NCI-H1105 treated with DMSO at 0.1 percent for 48 hours (cell line): ENCODE results near the gene TNRC18.
"Not testable (repeated sequence)": the region's sequence is repeated elsewhere in the genome, so short reads cannot be mapped to it uniquely, and the experiment has no call there.

Experiments used
- DNase-seq: peaks from one replicate; lab custom pipeline; 2025; lab: John Stamatoyannopoulos, UW

TNRC18 gene

DNA sequence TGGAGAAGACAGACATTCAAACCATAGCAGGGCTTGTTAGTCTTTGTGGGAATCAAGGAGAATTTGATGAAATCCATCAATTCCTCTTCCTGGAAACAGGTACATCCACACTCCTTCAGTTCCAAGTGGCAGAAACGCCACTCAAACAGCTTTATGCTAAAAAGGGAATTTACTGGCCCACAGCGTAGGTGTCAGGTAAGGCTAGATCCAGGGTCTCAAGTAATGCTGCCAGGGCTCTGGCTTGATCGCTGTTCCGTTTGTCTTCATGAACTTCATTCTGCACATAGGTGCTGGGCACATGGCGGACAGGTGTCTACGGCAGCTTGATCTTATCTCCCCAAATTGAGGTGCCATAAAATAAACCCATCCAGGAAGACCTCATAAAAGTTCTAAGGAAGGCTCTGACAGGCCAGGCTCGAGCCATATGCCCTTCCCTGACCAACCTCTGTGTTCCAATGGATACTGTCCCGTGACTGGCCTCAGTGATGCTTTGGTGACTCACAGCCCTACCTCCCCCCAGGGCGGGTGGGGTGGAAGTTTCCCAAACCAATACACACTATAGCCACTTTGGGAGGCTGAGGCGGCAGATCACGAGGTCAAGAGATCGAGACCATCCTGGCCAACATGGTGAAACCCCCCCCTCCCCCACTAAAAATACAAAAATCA lies 153.5 kb downstream of the TNRC18 start:
- not testable (repeated sequence) for DNase-seq

DNA sequence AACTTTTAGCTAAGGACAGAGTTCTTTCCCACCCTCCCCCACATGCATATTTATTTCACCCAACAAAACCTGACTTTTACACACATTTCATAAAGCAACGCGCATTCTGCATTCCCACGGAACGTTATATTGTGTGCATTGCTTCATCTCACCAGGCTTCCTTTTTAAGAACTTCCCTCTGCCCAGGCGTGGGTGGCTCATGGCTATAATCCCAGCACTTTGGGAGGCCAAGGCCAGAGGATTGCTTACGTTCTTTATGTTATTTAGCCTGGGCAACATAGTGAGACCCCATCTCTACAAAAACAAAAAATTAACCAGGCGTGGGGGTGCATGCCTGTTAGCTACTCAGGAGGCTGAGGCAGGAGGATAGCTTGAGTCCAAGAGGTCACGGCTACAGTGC lies 155.8 kb downstream of the TNRC18 start:
- DNase-seq, result not testable (repeated sequence)

DNA sequence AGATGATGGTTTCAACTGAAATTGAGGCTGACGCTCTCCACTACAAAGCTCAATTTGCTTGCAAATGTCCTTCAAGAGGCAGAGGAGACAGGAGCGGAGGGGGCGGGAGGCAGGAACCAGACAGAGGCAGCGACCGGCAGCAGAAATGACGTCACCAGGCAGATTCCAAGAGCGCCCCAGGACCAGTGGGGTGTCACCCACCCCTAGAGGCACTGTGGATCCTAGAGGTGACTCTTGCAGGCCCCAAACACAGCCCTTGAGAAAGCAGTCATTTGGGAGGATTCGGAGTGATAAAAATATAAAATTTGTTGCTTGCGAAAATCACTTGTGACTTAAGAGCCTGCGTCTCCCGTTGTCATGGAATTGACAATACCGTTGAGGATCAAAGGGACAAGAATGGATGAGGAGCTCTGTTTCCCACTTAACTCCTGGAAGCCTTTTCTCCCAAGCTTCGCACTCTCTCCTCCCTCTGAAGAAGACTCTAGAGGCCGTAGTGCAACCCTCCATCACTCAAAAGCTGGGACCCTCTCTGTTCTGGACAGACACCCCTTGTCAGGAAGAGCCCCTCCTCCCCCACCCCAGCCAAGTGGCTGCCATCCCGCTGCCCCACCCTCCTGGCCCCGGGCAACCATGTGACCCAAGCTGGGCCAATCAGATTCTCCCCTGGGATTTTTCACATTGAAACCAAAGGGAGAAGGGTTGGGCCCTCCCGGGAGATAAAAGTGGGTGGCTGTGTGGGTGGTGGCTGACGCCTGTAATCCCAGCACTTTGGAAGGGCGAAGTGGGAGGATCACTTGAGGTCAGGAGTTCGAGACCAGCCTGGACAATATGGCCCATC lies 157.2 kb downstream of the TNRC18 start:
- DNase-seq, result no peak

DNA sequence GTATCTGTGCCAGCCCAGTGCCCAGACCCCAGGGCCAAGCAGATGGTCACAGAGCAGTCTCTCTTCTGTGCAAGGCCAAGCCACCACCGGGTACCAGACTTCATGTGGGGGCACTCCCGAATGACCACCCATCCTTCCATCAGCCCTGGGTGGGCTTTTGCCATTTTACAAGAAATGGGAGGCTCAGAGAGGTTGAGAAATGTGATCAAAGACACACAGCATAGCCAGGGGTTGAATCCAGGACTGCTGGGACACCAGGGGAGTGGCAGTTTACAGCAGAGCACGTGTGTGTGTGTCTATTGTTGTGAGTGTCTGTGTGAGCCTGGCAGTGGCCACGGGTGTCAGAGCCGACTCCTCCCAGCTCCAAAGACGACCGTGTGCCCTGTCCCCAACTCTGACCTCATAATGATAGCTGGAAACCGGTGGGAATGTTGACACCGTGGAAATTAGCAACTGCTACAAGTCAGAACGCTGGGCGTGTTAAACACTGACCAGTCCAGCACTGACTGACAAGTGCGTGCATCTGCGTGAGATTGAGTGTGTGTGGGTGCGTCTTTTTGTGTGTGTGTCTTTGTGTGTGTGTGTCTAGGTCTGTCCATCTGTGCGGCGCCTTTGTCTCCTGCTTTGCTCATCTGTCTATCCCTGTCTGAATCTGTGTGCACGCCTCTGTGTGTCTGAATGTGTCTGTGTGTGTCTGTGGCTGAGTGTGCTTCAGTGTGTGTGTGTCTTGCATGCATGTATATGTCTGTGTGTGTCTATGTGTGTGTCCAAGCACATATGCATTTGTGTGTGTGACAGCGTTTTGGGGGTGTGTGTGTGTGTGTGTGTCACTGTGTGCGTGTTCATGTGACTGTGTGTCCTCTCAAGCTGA lies 158.1 kb downstream of the TNRC18 start:
- no peak for DNase-seq

DNA sequence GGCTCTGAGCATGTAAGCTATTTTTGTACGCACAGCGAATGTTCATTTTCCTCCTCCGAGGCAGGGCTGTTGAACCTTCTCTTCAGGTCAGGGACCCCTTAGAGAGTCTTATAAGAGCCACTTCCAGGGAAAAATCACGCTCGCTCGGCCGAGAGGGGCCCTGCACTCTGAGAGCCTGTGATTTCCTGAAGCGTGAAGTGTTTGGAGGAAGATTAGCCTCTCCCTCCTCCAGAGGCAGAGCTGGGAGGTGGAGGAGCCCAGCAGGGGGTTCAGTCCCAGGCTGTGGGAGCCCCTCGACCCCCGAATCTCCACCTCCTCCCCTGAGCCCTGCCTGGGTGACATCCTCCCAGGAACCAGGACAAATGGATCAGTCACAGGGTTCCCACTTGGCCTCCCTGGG lies 160.6 kb downstream of the TNRC18 start:
- not testable (repeated sequence) for DNase-seq

DNA sequence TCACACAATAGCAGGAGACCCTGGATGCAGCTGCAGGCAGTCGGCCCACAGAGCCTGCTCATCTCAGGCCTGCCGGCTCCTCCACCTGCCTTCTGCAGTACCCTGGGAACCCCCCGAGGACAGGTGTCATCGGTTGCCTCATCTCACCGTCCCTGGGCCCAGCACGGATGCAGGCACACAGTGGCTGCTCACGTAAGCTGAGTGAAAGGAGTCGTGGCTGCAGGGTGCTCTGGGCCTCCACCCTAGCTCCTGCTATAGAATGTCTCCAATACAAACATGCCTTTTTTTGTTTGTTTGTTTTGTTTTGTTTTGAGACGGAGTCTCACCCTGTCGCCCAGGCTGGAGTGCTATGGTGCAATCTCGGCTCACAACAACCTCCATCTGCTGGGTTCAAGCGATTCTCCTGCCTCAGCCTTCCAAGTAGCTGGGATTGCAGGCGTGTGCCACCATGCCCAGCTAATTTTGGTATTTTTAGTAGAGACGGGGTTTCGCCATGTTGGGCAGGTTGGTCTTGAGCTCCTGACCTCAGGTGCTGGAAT lies 163.0 kb downstream of the TNRC18 start:
- not testable (repeated sequence) for DNase-seq
